GM23338 (cell line): Measurements from ENCODE around the gene MRGPRF. TPM values are rescaled to one million over a fixed set of nuclear protein-coding genes. Genes with fewer than 3 reads are reported as not detected.

Experiments used
- EZH2 ChIP-seq: fragments of 200-600 bp; sonication (generic); IDR thresholded peaks from one replicate; pipeline ENCODE4 v1.8.0; 2017; ENCODE audit warnings: antibody characterized with exemption, mild to moderate bottlenecking, low read depth; ENCODE audit not compliant: unreplicated experiment
- JUNB ChIP-seq: IDR thresholded peaks from one replicate; pipeline ENCODE4 v1.6.1; 2016; ENCODE audit warnings: antibody characterized with exemption; ENCODE audit not compliant: unreplicated experiment
- POLR2AphosphoS5 ChIP-seq: IDR thresholded peaks from 2 replicates; pipeline ENCODE4 v1.6.1; 2016; ENCODE audit warnings: antibody characterized with exemption, low read depth
- polyA plus RNA-seq: library from polyadenylated mRNA; unstranded; fragments of >200 nt; fragmentation: Nextera tagmentation; extraction: Ambion mirVana; gene quantifications from 2 replicates; pipeline ENCODE4 v1.2.1, GENCODE V29; 2016
- total RNA-seq: library from RNA; depleted of rRNA; stranded (reverse); fragments of >200 nt; shearing (Covaris generic); gene quantifications from 2 replicates; pipeline ENCODE4 v1.2.3, GENCODE V29; 2014
- TF ChIP-seq, protein P1 (sequence below): fragments of 250-450 bp; sonication (Bioruptor Pico); IDR thresholded peaks from 2 replicates; pipeline ENCODE4 v1.5.0; 2020; ENCODE audit warnings: mild to moderate bottlenecking, moderate library complexity
- TF ChIP-seq, protein P2 (sequence below), 2 experiments: fragments of 200-600 bp in 1 of 2; sonication (generic) in 1 of 2; conservative IDR thresholded peaks; 2 replicates each; pipeline versions ENCODE4 v1.5.1 to v1.6.1; 2016 to 2017; ENCODE audit warnings: antibody characterized with exemption in 2 of 2, low read depth in 2 of 2, mild to moderate bottlenecking in 2 of 2, moderate library complexity in 1 of 2
- TF ChIP-seq, protein P3 (sequence below): IDR thresholded peaks from one replicate; pipeline ENCODE4 v1.6.1; 2018; ENCODE audit warnings: antibody characterized with exemption; ENCODE audit not compliant: unreplicated experiment

Gene MRGPRF
- total and polyA plus RNA-seq, 2 experiments from 2014 or later, result 3.3 to 9.0 TPM

DNA sequence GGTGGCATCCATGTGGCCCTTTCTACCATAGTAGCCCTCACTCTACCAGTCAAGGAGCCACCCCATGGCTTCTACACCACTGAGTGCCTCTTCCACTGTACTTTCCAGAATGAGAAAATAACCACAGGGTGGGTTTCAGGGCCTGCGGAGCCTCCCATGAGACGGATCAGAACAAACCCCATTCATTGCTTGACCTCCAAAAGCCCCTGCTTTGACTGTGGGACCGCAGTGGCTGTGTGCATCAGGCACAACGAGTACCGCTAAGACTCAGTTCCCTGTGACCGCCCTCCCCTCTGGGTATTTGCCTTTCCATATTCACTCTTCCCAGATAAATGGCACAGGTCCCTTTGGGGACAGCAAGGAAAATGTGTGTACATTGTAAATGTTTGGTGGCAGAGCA, 11.5 kb upstream of the MRGPRF start (continued):
- TF ChIP-seq, protein P1, sequence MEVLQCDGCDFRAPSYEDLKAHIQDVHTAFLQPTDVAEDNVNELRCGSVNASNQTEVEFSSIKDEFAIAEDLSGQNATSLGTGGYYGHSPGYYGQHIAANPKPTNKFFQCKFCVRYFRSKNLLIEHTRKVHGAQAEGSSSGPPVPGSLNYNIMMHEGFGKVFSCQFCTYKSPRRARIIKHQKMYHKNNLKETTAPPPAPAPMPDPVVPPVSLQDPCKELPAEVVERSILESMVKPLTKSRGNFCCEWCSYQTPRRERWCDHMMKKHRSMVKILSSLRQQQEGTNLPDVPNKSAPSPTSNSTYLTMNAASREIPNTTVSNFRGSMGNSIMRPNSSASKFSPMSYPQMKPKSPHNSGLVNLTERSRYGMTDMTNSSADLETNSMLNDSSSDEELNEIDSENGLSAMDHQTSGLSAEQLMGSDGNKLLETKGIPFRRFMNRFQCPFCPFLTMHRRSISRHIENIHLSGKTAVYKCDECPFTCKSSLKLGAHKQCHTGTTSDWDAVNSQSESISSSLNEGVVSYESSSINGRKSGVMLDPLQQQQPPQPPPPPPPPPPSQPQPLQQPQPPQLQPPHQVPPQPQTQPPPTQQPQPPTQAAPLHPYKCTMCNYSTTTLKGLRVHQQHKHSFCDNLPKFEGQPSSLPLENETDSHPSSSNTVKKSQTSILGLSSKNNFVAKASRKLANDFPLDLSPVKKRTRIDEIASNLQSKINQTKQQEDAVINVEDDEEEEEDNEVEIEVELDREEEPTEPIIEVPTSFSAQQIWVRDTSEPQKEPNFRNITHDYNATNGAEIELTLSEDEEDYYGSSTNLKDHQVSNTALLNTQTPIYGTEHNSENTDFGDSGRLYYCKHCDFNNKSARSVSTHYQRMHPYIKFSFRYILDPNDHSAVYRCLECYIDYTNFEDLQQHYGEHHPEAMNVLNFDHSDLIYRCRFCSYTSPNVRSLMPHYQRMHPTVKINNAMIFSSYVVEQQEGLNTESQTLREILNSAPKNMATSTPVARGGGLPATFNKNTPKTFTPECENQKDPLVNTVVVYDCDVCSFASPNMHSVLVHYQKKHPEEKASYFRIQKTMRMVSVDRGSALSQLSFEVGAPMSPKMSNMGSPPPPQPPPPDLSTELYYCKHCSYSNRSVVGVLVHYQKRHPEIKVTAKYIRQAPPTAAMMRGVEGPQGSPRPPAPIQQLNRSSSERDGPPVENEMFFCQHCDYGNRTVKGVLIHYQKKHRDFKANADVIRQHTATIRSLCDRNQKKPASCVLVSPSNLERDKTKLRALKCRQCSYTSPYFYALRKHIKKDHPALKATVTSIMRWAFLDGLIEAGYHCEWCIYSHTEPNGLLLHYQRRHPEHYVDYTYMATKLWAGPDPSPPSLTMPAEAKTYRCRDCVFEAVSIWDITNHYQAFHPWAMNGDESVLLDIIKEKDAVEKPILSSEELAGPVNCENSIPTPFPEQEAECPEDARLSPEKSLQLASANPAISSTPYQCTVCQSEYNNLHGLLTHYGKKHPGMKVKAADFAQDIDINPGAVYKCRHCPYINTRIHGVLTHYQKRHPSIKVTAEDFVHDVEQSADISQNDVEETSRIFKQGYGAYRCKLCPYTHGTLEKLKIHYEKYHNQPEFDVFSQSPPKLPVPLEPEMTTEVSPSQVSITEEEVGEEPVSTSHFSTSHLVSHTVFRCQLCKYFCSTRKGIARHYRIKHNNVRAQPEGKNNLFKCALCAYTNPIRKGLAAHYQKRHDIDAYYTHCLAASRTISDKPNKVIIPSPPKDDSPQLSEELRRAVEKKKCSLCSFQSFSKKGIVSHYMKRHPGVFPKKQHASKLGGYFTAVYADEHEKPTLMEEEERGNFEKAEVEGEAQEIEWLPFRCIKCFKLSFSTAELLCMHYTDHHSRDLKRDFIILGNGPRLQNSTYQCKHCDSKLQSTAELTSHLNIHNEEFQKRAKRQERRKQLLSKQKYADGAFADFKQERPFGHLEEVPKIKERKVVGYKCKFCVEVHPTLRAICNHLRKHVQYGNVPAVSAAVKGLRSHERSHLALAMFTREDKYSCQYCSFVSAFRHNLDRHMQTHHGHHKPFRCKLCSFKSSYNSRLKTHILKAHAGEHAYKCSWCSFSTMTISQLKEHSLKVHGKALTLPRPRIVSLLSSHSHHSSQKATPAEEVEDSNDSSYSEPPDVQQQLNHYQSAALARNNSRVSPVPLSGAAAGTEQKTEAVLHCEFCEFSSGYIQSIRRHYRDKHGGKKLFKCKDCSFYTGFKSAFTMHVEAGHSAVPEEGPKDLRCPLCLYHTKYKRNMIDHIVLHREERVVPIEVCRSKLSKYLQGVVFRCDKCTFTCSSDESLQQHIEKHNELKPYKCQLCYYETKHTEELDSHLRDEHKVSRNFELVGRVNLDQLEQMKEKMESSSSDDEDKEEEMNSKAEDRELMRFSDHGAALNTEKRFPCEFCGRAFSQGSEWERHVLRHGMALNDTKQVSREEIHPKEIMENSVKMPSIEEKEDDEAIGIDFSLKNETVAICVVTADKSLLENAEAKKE (CRISPR knock-in tag), result no peak
- TF ChIP-seq JUNB (no peak), POLR2AphosphoS5 (no peak), EZH2 (no peak)
- TF ChIP-seq, protein P2, sequence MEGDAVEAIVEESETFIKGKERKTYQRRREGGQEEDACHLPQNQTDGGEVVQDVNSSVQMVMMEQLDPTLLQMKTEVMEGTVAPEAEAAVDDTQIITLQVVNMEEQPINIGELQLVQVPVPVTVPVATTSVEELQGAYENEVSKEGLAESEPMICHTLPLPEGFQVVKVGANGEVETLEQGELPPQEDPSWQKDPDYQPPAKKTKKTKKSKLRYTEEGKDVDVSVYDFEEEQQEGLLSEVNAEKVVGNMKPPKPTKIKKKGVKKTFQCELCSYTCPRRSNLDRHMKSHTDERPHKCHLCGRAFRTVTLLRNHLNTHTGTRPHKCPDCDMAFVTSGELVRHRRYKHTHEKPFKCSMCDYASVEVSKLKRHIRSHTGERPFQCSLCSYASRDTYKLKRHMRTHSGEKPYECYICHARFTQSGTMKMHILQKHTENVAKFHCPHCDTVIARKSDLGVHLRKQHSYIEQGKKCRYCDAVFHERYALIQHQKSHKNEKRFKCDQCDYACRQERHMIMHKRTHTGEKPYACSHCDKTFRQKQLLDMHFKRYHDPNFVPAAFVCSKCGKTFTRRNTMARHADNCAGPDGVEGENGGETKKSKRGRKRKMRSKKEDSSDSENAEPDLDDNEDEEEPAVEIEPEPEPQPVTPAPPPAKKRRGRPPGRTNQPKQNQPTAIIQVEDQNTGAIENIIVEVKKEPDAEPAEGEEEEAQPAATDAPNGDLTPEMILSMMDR (conservative IDR thresholded peaks at IDR 0.05; ENCODE audit: low read depth in 2 of 2), result no peak
- TF ChIP-seq, protein P3, sequence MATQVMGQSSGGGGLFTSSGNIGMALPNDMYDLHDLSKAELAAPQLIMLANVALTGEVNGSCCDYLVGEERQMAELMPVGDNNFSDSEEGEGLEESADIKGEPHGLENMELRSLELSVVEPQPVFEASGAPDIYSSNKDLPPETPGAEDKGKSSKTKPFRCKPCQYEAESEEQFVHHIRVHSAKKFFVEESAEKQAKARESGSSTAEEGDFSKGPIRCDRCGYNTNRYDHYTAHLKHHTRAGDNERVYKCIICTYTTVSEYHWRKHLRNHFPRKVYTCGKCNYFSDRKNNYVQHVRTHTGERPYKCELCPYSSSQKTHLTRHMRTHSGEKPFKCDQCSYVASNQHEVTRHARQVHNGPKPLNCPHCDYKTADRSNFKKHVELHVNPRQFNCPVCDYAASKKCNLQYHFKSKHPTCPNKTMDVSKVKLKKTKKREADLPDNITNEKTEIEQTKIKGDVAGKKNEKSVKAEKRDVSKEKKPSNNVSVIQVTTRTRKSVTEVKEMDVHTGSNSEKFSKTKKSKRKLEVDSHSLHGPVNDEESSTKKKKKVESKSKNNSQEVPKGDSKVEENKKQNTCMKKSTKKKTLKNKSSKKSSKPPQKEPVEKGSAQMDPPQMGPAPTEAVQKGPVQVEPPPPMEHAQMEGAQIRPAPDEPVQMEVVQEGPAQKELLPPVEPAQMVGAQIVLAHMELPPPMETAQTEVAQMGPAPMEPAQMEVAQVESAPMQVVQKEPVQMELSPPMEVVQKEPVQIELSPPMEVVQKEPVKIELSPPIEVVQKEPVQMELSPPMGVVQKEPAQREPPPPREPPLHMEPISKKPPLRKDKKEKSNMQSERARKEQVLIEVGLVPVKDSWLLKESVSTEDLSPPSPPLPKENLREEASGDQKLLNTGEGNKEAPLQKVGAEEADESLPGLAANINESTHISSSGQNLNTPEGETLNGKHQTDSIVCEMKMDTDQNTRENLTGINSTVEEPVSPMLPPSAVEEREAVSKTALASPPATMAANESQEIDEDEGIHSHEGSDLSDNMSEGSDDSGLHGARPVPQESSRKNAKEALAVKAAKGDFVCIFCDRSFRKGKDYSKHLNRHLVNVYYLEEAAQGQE, result no peak
